Activated T-cell treated with anti-CD3 and anti-CD28 coated beads, Interleukin-2, amount 50 U/mL, for 24 hours (primary cell): ENCODE data around the gene KRT10.

Source experiments
- DNase-seq: peaks from one replicate; pipeline ENCODE4 v3.0.0-alpha.2; 2020
- H3K27ac Mint-ChIP-seq: 2 replicates; pipeline ENCODE4 v1.8.0; 2020; ENCODE audit warnings: mild to moderate bottlenecking, mixed read lengths
- H3K27me3 Mint-ChIP-seq: 2 replicates; pipeline ENCODE4 v1.8.0; 2020; ENCODE audit warnings: mixed read lengths
- H3K36me3 Mint-ChIP-seq: 2 replicates; pipeline ENCODE4 v1.8.0; 2020; ENCODE audit warnings: low read depth, mixed read lengths
- H3K4me1 Mint-ChIP-seq: 2 replicates; pipeline ENCODE4 v1.8.0; 2020; ENCODE audit warnings: low read depth, mixed read lengths
- H3K4me3 Mint-ChIP-seq: 2 replicates; pipeline ENCODE4 v1.8.0; 2020; ENCODE audit warnings: mild to moderate bottlenecking, moderate library complexity, mixed read lengths
- H3K9me3 Mint-ChIP-seq: 2 replicates; pipeline ENCODE4 v1.8.0; 2020; ENCODE audit warnings: mixed read lengths

Gene KRT10

GRCh38 chr17:40775945-40776344, 46.5 kb downstream of the KRT10 start:
- H3K36me3 Mint-ChIP-seq: no peaks in the 10 kb centered on the region
- peaks cover 73% of the 10 kb centered on the region for H3K27me3 Mint-ChIP-seq
- H3K4me3 Mint-ChIP-seq: no peak overlapping the region
- DNase-seq: no peak
- peaks cover 4% of the 10 kb centered on the region for H3K4me1 Mint-ChIP-seq
- H3K9me3 Mint-ChIP-seq: no peaks in the 10 kb centered on the region
- no peak overlapping the region for H3K27ac Mint-ChIP-seq

DNA sequence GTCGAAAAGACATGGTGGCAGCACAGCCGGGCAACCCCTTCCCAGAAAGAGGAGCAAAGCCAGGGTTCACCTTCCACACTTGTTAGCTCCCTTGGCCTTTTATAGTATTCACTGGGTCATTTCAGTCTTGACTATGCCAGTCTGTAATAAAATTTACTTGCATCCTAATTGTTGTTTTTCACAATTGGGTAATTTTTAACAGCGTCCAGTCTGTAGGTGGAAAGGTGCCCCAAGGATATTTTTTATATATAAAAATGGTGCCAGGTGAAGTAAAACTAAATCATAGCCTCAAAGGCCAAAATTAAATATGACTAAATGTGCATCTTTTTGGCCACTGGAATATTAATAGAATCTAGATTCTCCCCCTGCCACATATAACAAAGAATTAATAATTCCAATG, 50.3 kb downstream of the KRT10 start, which contains the start of gene KRT26:
Gene KRT26 (minus strand): TSS at position 101 of the 400 bp plus-strand sequence. CDS start 88 bp downstream, at position 13.
- peaks cover 51% of the 10 kb centered on the region for H3K27me3 Mint-ChIP-seq

More for the DNA sequence above, 50.3 kb downstream of the KRT10 start, which contains the start of gene KRT26:
- H3K4me3 Mint-ChIP-seq: no peak within 1 kb of the TSS
- H3K36me3 Mint-ChIP-seq: no peaks in the 10 kb centered on the region
- no peak for DNase-seq
- no peaks in the 10 kb centered on the region for H3K4me1 Mint-ChIP-seq
- no peaks in the 10 kb centered on the region for H3K9me3 Mint-ChIP-seq
- H3K27ac Mint-ChIP-seq: no peak within 1 kb of the TSS
